ENCODE measurements around the gene RUNX2. TPM values are rescaled to one million over a fixed set of nuclear protein-coding genes. Genes with fewer than 3 reads are reported as not detected.

RUNX2 gene
- total and polyA plus RNA-seq, 9 of the 15 experiments (the other 6 are each of a cell fraction or from before 2014, with no cell fraction given) = 0.29 to 1.00 (median 0.43) TPM

DNA sequence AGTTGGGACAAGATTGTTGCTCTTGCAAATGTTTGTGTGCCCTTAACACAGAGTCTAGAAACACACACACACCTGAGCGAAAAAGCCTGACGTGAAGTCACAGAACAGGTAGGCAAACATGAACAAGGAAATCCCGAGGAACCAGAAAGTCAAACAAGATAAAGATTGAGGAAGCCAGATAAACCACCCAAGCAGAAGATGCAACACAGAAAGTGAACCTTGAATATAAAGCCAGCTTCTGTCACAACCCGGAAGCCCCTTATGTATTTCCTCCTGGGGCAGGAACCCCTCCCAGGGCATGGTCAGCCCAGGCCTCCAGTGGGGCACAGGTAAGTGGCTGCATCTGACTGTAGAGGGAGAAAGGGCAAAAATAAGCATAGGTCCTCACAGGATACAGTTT is 207.8 kb downstream of the RUNX2 start (continued):
- TF ChIP-seq ATF7 (IDR thresholded peaks at IDR 0.05) = no peak
- no peak for TF ChIP-seq COPS2 (conservative IDR thresholded peaks at IDR 0.05)
- TF ChIP-seq, protein P1, sequence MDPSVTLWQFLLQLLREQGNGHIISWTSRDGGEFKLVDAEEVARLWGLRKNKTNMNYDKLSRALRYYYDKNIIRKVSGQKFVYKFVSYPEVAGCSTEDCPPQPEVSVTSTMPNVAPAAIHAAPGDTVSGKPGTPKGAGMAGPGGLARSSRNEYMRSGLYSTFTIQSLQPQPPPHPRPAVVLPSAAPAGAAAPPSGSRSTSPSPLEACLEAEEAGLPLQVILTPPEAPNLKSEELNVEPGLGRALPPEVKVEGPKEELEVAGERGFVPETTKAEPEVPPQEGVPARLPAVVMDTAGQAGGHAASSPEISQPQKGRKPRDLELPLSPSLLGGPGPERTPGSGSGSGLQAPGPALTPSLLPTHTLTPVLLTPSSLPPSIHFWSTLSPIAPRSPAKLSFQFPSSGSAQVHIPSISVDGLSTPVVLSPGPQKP (CRISPR knock-in tag; IDR thresholded peaks at IDR 0.05) = no peak
- no peak for TF ChIP-seq ESRRB (CRISPR knock-in tag; IDR thresholded peaks at IDR 0.05; ENCODE audit: borderline replicate concordance)
- TF ChIP-seq GTF2B (IDR thresholded peaks at IDR 0.05; ENCODE audit: extremely low read depth, insufficient read length) = no peak
- no peak for TF ChIP-seq SNIP1 (IDR thresholded peaks at IDR 0.05; ENCODE audit: low read depth)
- TF ChIP-seq KAT8 (IDR thresholded peaks at IDR 0.05; ENCODE audit: low read depth) = no peak
- no peak for TF ChIP-seq ZNF354B (CRISPR knock-in tag; IDR thresholded peaks at IDR 0.05)
- TF ChIP-seq CUX1 (CRISPR knock-in tag; IDR thresholded peaks at IDR 0.05) = no peak
- TF ChIP-seq, protein P2, sequence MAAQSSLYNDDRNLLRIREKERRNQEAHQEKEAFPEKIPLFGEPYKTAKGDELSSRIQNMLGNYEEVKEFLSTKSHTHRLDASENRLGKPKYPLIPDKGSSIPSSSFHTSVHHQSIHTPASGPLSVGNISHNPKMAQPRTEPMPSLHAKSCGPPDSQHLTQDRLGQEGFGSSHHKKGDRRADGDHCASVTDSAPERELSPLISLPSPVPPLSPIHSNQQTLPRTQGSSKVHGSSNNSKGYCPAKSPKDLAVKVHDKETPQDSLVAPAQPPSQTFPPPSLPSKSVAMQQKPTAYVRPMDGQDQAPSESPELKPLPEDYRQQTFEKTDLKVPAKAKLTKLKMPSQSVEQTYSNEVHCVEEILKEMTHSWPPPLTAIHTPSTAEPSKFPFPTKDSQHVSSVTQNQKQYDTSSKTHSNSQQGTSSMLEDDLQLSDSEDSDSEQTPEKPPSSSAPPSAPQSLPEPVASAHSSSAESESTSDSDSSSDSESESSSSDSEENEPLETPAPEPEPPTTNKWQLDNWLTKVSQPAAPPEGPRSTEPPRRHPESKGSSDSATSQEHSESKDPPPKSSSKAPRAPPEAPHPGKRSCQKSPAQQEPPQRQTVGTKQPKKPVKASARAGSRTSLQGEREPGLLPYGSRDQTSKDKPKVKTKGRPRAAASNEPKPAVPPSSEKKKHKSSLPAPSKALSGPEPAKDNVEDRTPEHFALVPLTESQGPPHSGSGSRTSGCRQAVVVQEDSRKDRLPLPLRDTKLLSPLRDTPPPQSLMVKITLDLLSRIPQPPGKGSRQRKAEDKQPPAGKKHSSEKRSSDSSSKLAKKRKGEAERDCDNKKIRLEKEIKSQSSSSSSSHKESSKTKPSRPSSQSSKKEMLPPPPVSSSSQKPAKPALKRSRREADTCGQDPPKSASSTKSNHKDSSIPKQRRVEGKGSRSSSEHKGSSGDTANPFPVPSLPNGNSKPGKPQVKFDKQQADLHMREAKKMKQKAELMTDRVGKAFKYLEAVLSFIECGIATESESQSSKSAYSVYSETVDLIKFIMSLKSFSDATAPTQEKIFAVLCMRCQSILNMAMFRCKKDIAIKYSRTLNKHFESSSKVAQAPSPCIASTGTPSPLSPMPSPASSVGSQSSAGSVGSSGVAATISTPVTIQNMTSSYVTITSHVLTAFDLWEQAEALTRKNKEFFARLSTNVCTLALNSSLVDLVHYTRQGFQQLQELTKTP (IDR thresholded peaks at IDR 0.05; ENCODE audit: low read depth in 1 of 2, partially characterized antibody in 2 of 2) = no peak
- TF ChIP-seq, protein P3, sequence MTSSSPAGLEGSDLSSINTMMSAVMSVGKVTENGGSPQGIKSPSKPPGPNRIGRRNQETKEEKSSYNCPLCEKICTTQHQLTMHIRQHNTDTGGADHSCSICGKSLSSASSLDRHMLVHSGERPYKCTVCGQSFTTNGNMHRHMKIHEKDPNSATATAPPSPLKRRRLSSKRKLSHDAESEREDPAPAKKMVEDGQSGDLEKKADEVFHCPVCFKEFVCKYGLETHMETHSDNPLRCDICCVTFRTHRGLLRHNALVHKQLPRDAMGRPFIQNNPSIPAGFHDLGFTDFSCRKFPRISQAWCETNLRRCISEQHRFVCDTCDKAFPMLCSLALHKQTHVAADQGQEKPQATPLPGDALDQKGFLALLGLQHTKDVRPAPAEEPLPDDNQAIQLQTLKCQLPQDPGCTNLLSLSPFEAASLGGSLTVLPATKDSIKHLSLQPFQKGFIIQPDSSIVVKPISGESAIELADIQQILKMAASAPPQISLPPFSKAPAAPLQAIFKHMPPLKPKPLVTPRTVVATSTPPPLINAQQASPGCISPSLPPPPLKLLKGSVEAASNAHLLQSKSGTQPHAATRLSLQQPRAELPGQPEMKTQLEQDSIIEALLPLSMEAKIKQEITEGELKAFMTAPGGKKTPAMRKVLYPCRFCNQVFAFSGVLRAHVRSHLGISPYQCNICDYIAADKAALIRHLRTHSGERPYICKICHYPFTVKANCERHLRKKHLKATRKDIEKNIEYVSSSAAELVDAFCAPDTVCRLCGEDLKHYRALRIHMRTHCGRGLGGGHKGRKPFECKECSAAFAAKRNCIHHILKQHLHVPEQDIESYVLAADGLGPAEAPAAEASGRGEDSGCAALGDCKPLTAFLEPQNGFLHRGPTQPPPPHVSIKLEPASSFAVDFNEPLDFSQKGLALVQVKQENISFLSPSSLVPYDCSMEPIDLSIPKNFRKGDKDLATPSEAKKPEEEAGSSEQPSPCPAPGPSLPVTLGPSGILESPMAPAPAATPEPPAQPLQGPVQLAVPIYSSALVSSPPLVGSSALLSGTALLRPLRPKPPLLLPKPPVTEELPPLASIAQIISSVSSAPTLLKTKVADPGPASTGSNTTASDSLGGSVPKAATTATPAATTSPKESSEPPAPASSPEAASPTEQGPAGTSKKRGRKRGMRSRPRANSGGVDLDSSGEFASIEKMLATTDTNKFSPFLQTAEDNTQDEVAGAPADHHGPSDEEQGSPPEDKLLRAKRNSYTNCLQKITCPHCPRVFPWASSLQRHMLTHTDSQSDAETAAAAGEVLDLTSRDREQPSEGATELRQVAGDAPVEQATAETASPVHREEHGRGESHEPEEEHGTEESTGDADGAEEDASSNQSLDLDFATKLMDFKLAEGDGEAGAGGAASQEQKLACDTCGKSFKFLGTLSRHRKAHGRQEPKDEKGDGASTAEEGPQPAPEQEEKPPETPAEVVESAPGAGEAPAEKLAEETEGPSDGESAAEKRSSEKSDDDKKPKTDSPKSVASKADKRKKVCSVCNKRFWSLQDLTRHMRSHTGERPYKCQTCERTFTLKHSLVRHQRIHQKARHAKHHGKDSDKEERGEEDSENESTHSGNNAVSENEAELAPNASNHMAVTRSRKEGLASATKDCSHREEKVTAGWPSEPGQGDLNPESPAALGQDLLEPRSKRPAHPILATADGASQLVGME (CRISPR knock-in tag; IDR thresholded peaks at IDR 0.05) = no peak

All from K562 (cell line).